AG04450 (cell line): ENCODE measurements around the gene ARMC9. TPM values are rescaled to one million over a fixed set of nuclear protein-coding genes. Genes with fewer than 3 reads are reported as not detected.

ENCODE experiments used
- CTCF ChIA-PET: fragments of 300-600, 350-600 bp; formaldehyde crosslinking; extraction: SDS; loops from one replicate; lab custom pipeline; 2022; ENCODE audit warnings: antibody characterized with exemption, inconsistent platforms; lab: Charles Lee
- POLR2A ChIA-PET: fragments of 350-600 bp; formaldehyde crosslinking; extraction: SDS; loops from one replicate; lab custom pipeline; 2021; ENCODE audit warnings: antibody characterized with exemption, inconsistent platforms; lab: Yijun Ruan, JAX
- DNase-seq: peaks from one replicate; pipeline ENCODE4 v3.0.0-alpha.2; 2011; ENCODE audit warnings: low read depth, low spot score
- H3K27ac ChIP-seq: one replicate; pipeline ENCODE4 v1.5.1; 2012; ENCODE audit warnings: low read depth, low read length, control low read depth
- H3K27me3 ChIP-seq: one replicate; pipeline ENCODE4 v1.6.0; 2012; ENCODE audit warnings: low read length; ENCODE audit not compliant: control insufficient read depth, insufficient read depth
- H3K4me3 ChIP-seq: 2 replicates; pipeline ENCODE4 v1.5.1; 2011; ENCODE audit warnings: mild to moderate bottlenecking, low read depth, low read length, control low read depth
- H3K9me3 ChIP-seq: 2 replicates; pipeline ENCODE4 v1.5.1; 2012; ENCODE audit warnings: low read length; ENCODE audit not compliant: control insufficient read depth, insufficient read depth
- CTCF ChIP-seq: IDR thresholded peaks from 2 replicates; pipeline ENCODE4 v1.5.1; 2011; ENCODE audit warnings: low read depth, low read length, control low read depth, inconsistent platforms
- polyA plus RNA-seq: library from polyadenylated mRNA; depleted of rRNA; stranded (reverse); fragments of >200 nt; gene quantifications from 2 replicates; pipeline ENCODE4 v1.2.3, GENCODE V29; 2011

The ARMC9 gene
- polyA plus RNA-seq, 1 experiment: 49.4 TPM

GRCh38 chr2:231185886-231186285 is 12.5 kb upstream of the ARMC9 start:
- TF ChIP-seq CTCF: no peak
- POLR2A ChIA-PET: no interaction called here
- Histone ChIP-seq H3K4me3 (no peak overlapping the region), H3K9me3 (no peaks in the 10 kb centered on the region; the same call in 1 of the 2 replicates), H3K27me3 (no peaks in the 10 kb centered on the region), H3K27ac (no peak overlapping the region)
- CTCF ChIA-PET: interaction anchor here (0.6 kb wide), 1 partner anchor 938 kb away, joined by 3 read pairs; no protein-coding TSS in a partner anchor
- no peak for DNase-seq

- ChIA-PET POLR2A (no interaction called here), CTCF (interaction anchor here (0.6 kb wide), 1 partner anchor 938 kb away, joined by 3 read pairs; no protein-coding TSS in a partner anchor)
- Histone ChIP-seq H3K4me3 (no peak overlapping the region), H3K27me3 (no peaks in the 10 kb centered on the region), H3K27ac (no peak overlapping the region), H3K9me3 (no peaks in the 10 kb centered on the region; the same call in 1 of the 2 replicates)
- DNase-seq: no peak
- no peak for TF ChIP-seq CTCF
Measured at GRCh38 chr2:231186325-231186724, 12.1 kb upstream of the ARMC9 start.

GRCh38 chr2:231187736-231188505 is 10.5 kb upstream of the ARMC9 start:
- ChIA-PET CTCF (interaction anchor here (1.0 to 1.5 kb wide), 2 partner anchors 135 to 264 kb away, joined by 3 read pairs; no protein-coding TSS in a partner anchor), POLR2A (interaction anchor here (0.7 kb wide), 1 partner anchor 35 kb away, joined by 3 read pairs; no protein-coding TSS in a partner anchor)
- H3K27ac ChIP-seq: no peak overlapping the region
- H3K9me3 ChIP-seq: no peaks in the 10 kb centered on the region; the same call in 1 of the 2 replicates
- H3K27me3 ChIP-seq: no peaks in the 10 kb centered on the region
- no peak for TF ChIP-seq CTCF
- H3K4me3 ChIP-seq: no peak overlapping the region
- no peak for DNase-seq

- CTCF ChIA-PET: interaction anchor here (1.0 to 1.1 kb wide), 2 partner anchors 84 to 263 kb away, joined by 3 read pairs; no protein-coding TSS in a partner anchor
- Histone ChIP-seq H3K27me3 (no peaks in the 10 kb centered on the region), H3K9me3 (no peaks in the 10 kb centered on the region; the same call in 1 of the 2 replicates), H3K4me3 (no peak overlapping the region), H3K27ac (peak overlapping the region; percentile 21)
- POLR2A ChIA-PET: interaction anchor here (1.3 kb wide), 1 partner anchor 10 kb away, joined by 4 read pairs; the partner anchor contains the start of gene ARMC9
- DNase-seq: no peak
- TF ChIP-seq CTCF: no peak
Measured at GRCh38 chr2:231188506-231189170, 9.8 kb upstream of the ARMC9 start.
